Chondrocyte (in vitro differentiated cells): ENCODE measurements around the gene TBC1D9. TPM values are rescaled to one million over a fixed set of nuclear protein-coding genes. Genes with fewer than 3 reads are reported as not detected.
A peak's percentile ranks its signal among the peaks of the same experiment; 100 is the strongest.

Source experiments
- DNase-seq: peaks from one replicate; pipeline ENCODE4 v3.0.0; 2021; ENCODE audit warnings: mixed read lengths, low spot score
- H3K27ac Mint-ChIP-seq: one replicate; pipeline ENCODE4 v1.8.0; 2021; ENCODE audit warnings: mild to moderate bottlenecking, moderate library complexity, mixed read lengths; ENCODE audit not compliant: unreplicated experiment
- H3K27me3 Mint-ChIP-seq: 2 replicates; pipeline ENCODE4 v1.8.0; 2021; ENCODE audit warnings: low read depth, mixed read lengths
- H3K36me3 Mint-ChIP-seq: 2 replicates; pipeline ENCODE4 v1.8.0; 2021; ENCODE audit warnings: low read depth, mixed read lengths
- H3K4me1 Mint-ChIP-seq: 2 replicates; pipeline ENCODE4 v1.8.0; 2021; ENCODE audit warnings: low read depth, mild to moderate bottlenecking, mixed read lengths
- H3K4me3 Mint-ChIP-seq: one replicate; pipeline ENCODE4 v1.8.0; 2021; ENCODE audit warnings: mild to moderate bottlenecking, moderate library complexity, mixed read lengths; ENCODE audit not compliant: unreplicated experiment
- H3K9me3 Mint-ChIP-seq: 2 replicates; pipeline ENCODE4 v1.8.0; 2021; ENCODE audit warnings: low read depth, mixed read lengths
- CTCF ChIP-seq: fragments of 200-600 bp; sonication (generic); IDR thresholded peaks from 2 replicates; pipeline ENCODE4 v1.5.0; 2021; ENCODE audit warnings: antibody characterized with exemption, mild to moderate bottlenecking, moderate library complexity
- total RNA-seq: library from RNA; stranded (reverse); gene quantifications from 3 replicates; pipeline ENCODE4 v1.2.1, GENCODE V29; 2021

TBC1D9 gene
- total RNA-seq, 1 donor from 2014 or later: 40.5 TPM

- peaks cover 3% of the 10 kb centered on the region for H3K4me1 Mint-ChIP-seq
- H3K9me3 Mint-ChIP-seq: no peaks in the 10 kb centered on the region
- H3K27me3 Mint-ChIP-seq: no peaks in the 10 kb centered on the region
- peaks cover 31% of the 10 kb centered on the region for H3K36me3 Mint-ChIP-seq
- no peak for TF ChIP-seq CTCF
- no peak for DNase-seq
- H3K4me3 Mint-ChIP-seq: no peak overlapping the region
- no peak overlapping the region for H3K27ac Mint-ChIP-seq
These were observed 94.6 kb downstream of the TBC1D9 start for GRCh38 chr4:140661550-140661949.

DNA sequence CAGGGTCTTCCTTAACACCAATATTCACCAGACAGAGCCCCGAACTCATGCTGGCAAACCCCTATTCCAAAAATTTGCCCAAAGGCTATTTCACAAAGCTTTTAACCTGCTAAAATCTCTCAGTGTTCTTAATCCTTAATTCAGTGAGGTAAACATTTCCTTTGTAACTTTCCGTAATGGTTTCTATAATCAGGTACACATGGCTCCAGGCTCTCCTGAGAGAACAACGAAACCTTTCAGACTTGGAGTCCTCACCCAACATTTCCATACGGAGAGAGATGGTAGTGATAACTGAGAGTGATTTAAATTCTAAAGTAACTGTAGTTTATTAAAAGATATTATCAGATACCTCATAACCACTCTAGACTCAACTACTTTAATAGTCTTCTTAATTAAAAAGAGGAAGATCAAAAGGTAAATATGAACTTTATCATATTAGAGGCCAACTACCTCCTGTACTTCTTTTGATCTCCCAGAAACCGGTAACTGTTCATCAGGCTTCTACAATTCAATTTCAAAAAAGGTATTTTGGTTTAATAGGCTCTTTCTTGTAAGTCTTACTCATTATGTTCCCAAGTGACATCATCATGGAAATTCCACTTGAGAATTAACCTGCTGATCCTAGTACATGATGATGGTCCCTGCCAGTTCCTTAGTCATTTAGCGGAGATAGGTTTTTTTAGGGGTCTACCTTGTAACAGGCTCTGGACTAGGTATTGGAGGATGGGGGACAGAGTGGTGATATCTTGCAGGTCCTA lies 96.1 kb downstream of the TBC1D9 start:
- H3K9me3 Mint-ChIP-seq: no peaks in the 10 kb centered on the region
- H3K4me3 Mint-ChIP-seq: no peak overlapping the region
- H3K27me3 Mint-ChIP-seq: no peaks in the 10 kb centered on the region
- H3K36me3 Mint-ChIP-seq: peaks cover 38% of the 10 kb centered on the region
- H3K4me1 Mint-ChIP-seq: peaks cover 7% of the 10 kb centered on the region
- TF ChIP-seq CTCF: no peak
- no peak for DNase-seq
- H3K27ac Mint-ChIP-seq: no peak overlapping the region

DNA sequence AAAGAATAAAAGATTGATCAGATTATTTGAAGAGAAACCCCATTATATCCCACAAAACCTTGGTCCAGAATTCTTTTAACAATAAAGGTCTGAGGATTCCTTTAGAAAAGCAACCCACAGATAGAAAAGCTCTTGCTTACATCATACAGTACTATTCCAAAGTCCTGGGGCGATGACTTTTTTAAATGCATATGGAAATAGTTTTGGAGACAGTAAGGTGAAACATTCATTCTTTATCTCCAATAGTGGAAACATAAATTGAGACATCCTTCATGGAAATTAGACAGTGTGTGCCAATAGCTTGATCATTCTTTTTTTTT lies 101.7 kb downstream of the TBC1D9 start:
- DNase-seq: no peak
- H3K36me3 Mint-ChIP-seq: peaks cover 31% of the 10 kb centered on the region
- H3K27me3 Mint-ChIP-seq: no peaks in the 10 kb centered on the region
- no peaks in the 10 kb centered on the region for H3K9me3 Mint-ChIP-seq
- H3K27ac Mint-ChIP-seq: peak overlapping the region; percentile 87
- no peak for TF ChIP-seq CTCF
- peaks cover 29% of the 10 kb centered on the region for H3K4me1 Mint-ChIP-seq
- H3K4me3 Mint-ChIP-seq: no peak overlapping the region

DNA sequence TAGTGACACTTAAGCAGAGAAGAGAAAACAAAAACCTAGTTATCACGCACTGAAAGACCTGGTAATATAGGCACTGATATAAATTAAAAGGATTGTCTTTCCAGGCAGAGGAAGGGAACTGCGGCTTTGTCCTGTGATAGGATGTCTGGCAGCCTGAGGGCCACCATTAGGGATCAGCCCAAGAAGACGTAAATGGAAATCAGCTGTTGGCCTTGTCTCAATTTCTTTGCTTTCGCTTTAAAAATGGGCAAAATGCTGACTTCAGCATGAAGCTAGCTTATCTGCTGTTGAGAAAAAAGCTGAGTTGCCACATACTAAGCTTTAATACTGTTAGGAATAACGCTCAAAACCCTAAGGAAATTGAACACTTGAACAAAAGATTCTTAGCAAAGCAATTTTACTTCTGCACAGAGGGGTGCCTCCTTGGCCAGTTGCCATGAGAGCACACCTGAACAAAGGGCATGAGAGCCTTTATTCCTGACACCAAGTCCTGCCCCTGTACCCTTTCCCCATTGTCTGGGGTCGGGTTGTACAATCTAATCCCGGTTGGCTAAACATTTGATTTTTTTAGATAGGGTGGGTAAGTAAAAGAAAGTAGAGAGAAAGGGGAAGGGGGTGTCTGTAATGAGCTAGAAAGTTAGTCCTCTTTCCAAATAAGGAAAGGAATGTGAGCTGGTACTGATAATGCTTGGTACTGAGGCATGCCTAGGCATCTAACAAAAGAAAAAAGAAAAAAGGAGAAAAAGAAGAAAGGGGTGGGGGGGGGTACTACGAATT lies 102.3 kb downstream of the TBC1D9 start:
- H3K9me3 Mint-ChIP-seq: no peaks in the 10 kb centered on the region
- no peaks in the 10 kb centered on the region for H3K27me3 Mint-ChIP-seq
- peaks cover 28% of the 10 kb centered on the region for H3K36me3 Mint-ChIP-seq
- peak overlapping the region; percentile 87 for H3K27ac Mint-ChIP-seq
- no peak for TF ChIP-seq CTCF
- H3K4me3 Mint-ChIP-seq: peak overlapping the region; percentile 26
- H3K4me1 Mint-ChIP-seq: peaks cover 29% of the 10 kb centered on the region
- no peak for DNase-seq

GRCh38 chr4:140652601-140653000 lies 103.6 kb downstream of the TBC1D9 start:
- no peak for TF ChIP-seq CTCF
- no peak overlapping the region for H3K4me3 Mint-ChIP-seq
- no peaks in the 10 kb centered on the region for H3K9me3 Mint-ChIP-seq
- peak overlapping the region; percentile 50 for H3K27ac Mint-ChIP-seq
- peaks cover 29% of the 10 kb centered on the region for H3K4me1 Mint-ChIP-seq
- no peaks in the 10 kb centered on the region for H3K27me3 Mint-ChIP-seq
- H3K36me3 Mint-ChIP-seq: peaks cover 26% of the 10 kb centered on the region
- no peak for DNase-seq
